OCI-LY7 (cell line): Measurements from ENCODE around the gene NDEL1. TPM values are rescaled to one million over a fixed set of nuclear protein-coding genes. Genes with fewer than 3 reads are reported as not detected.
"Not testable (repeated sequence)": the region's sequence is repeated elsewhere in the genome, so short reads cannot be mapped to it uniquely, and the experiment has no call there.

Source experiments
- BruUV-seq: library from RNA; stranded (reverse); fragments of 400-500 nt; replicated peaks from 2 replicates; lab custom pipeline; 2021; lab: Mats Ljungman, UMichigan
- CTCF ChIA-PET: fragments of 300-600 bp; sonication (Branson Sonifier 250); formaldehyde crosslinking; loops from one replicate; lab custom pipeline; 2022; ENCODE audit warnings: antibody characterized with exemption; ENCODE audit not compliant: unreplicated experiment; lab: Charles Lee
- POLR2A ChIA-PET: fragments of 300-600 bp; sonication (Branson Sonifier 250); formaldehyde crosslinking; loops from one replicate; lab custom pipeline; 2022; ENCODE audit warnings: antibody characterized with exemption; lab: Charles Lee
- DNase-seq: peaks from one replicate; pipeline ENCODE4 v3.0.0-alpha.2; 2015; ENCODE audit warnings: low spot score
- H2AFZ ChIP-seq: fragments of 200-600 bp; sonication (generic), shearing (Covaris generic); 2 replicates; pipeline ENCODE4 v1.6.1; 2014; ENCODE audit warnings: mild to moderate bottlenecking, antibody characterized with exemption, low read length, moderate library complexity
- H3K27ac ChIP-seq: fragments of 200-600 bp; sonication (generic); 2 replicates; pipeline ENCODE4 v1.5.1; 2014; ENCODE audit warnings: mixed run types, low read depth, mild to moderate bottlenecking, moderate library complexity, low read length, inconsistent platforms; ENCODE audit not compliant: poor library complexity, severe bottlenecking
- H3K36me3 ChIP-seq: fragments of 200-600 bp; sonication (generic); 2 replicates; pipeline ENCODE4 v1.6.1; 2014; ENCODE audit warnings: mild to moderate bottlenecking, antibody characterized with exemption, low read length, moderate library complexity, mixed read lengths; ENCODE audit not compliant: insufficient read depth
- H3K4me1 ChIP-seq: fragments of 200-600 bp; sonication (generic); 2 replicates; pipeline ENCODE4 v1.5.1; 2014; ENCODE audit warnings: mild to moderate bottlenecking, low read length; ENCODE audit not compliant: insufficient read depth, poor library complexity, severe bottlenecking
- H3K4me2 ChIP-seq: fragments of 200-600 bp; sonication (generic); 2 replicates; pipeline ENCODE4 v1.6.1; 2014; ENCODE audit warnings: mild to moderate bottlenecking, low read length
- H3K4me3 ChIP-seq: fragments of 200-600 bp; sonication (generic); 2 replicates; pipeline ENCODE4 v1.5.1; 2014; ENCODE audit warnings: mild to moderate bottlenecking, low read depth, low read length; ENCODE audit not compliant: poor library complexity, severe bottlenecking
- H3K79me2 ChIP-seq: fragments of 200-600 bp; sonication (generic); 2 replicates; pipeline ENCODE4 v1.6.1; 2016; ENCODE audit warnings: low read depth, mild to moderate bottlenecking, low read length, moderate library complexity, mixed read lengths; ENCODE audit not compliant: insufficient read depth
- H3K9me2 ChIP-seq: fragments of 200-600 bp; sonication (generic); 2 replicates; pipeline ENCODE4 v1.6.1; 2016; ENCODE audit warnings: mild to moderate bottlenecking, low read length, mixed read lengths; ENCODE audit not compliant: insufficient read depth
- H3K9me3 ChIP-seq: fragments of 200-600 bp; sonication (generic); 2 replicates; pipeline ENCODE4 v1.6.1; 2014; ENCODE audit warnings: mild to moderate bottlenecking, mixed run types, low read length, mixed read lengths
- H4K20me1 ChIP-seq: fragments of 200-600 bp; sonication (generic); 2 replicates; pipeline ENCODE4 v1.6.1; 2014; ENCODE audit warnings: mild to moderate bottlenecking, antibody characterized with exemption, low read length, moderate library complexity, mixed read lengths; ENCODE audit not compliant: insufficient read depth
- EZH2phosphoT487 ChIP-seq: fragments of 200-600 bp; sonication (generic); IDR thresholded peaks from 2 replicates; pipeline ENCODE4 v1.6.1; 2018; ENCODE audit warnings: low read depth, borderline replicate concordance, mild to moderate bottlenecking, mixed run types, antibody characterized with exemption, low read length, moderate library complexity, mixed read lengths
- intact Hi-C: fragments of 100-400 bp; cut with micrococcal nuclease; formaldehyde crosslinking; loops from one replicate; pipeline ENCODE4 v1.10.0; 2022; ENCODE audit not compliant: unreplicated experiment
- total RNA-seq, 2 experiments: library from RNA; depleted of rRNA in 1 of 2; stranded (reverse); fragments of >200 nt in 1 of 2; shearing (Covaris generic) in 1 of 2; gene quantifications; 2 replicates each; pipeline ENCODE4 v1.2.3, GENCODE V29; 2014 to 2022
- TF ChIP-seq, protein P1 (sequence below): fragments of 200-600 bp; sonication (generic); conservative IDR thresholded peaks from 2 replicates; pipeline ENCODE4 v1.5.1; 2014; ENCODE audit warnings: mild to moderate bottlenecking, antibody characterized with exemption, low read length, moderate library complexity, mixed read lengths

NDEL1 gene
- total RNA-seq, 2 experiments from 2014 or later = 37.9 to 65.7 TPM

DNA sequence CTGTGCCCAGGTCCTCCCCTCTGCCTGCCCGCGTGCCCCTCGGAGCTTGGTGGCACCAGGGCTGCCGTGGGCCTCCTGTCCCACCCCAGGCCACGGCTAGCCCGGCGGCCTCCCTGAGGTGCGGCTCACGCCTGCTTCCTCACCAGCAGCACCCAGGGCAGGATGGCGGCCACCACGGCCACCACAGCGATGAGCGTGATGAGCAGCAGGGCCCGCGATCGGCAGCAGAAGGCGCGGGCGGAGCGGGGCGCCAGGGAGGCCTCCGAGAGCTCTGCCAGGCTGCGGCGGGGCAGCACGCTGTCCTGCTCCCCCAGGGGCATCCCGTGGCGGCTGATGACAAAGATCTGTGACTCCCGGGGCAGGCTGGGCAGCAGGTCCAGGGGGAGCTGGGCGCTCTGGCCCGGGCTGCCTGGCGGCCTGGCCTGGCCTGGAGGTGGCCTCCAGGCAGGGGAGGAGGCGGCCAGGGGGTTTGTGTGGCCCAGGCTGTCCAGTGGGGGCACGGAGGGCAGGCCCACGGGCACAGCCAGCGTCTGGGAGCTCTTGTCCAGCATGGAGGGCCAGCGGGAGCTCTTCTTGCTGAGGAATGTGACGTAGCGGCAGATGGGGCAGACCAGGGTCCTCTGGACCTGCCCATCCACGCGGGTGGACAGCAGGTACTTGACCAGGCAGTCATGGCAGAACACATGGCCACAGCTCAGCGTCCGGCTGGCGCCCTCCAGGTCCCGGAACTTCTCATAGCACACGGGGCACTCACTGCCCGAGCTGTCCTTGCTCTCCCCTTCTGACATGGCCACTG lies 42.8 kb upstream of the NDEL1 start:
- peak overlapping the region; percentile 33; the same call in 1 of the 2 replicates for H3K4me2 ChIP-seq
- H3K4me1 ChIP-seq = peaks cover 12% of the 10 kb centered on the region
- H3K9me2 ChIP-seq = no peaks in the 10 kb centered on the region
- ChIA-PET CTCF (no interaction called here), POLR2A (interaction anchor here (0.6 kb wide), 1 partner anchor 509 kb away, joined by 3 read pairs; no protein-coding TSS in a partner anchor)
- BruUV-seq = no TSS peak
- no peak overlapping the region for H3K4me3 ChIP-seq
- no peaks in the 10 kb centered on the region for H3K9me3 ChIP-seq
- TF ChIP-seq, protein P1, sequence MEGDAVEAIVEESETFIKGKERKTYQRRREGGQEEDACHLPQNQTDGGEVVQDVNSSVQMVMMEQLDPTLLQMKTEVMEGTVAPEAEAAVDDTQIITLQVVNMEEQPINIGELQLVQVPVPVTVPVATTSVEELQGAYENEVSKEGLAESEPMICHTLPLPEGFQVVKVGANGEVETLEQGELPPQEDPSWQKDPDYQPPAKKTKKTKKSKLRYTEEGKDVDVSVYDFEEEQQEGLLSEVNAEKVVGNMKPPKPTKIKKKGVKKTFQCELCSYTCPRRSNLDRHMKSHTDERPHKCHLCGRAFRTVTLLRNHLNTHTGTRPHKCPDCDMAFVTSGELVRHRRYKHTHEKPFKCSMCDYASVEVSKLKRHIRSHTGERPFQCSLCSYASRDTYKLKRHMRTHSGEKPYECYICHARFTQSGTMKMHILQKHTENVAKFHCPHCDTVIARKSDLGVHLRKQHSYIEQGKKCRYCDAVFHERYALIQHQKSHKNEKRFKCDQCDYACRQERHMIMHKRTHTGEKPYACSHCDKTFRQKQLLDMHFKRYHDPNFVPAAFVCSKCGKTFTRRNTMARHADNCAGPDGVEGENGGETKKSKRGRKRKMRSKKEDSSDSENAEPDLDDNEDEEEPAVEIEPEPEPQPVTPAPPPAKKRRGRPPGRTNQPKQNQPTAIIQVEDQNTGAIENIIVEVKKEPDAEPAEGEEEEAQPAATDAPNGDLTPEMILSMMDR = no peak
- no peak for TF ChIP-seq EZH2phosphoT487
- DNase-seq = no peak
- intact Hi-C loops = no loop called here
- H4K20me1 ChIP-seq = no peaks in the 10 kb centered on the region
- no peaks in the 10 kb centered on the region for H3K36me3 ChIP-seq
- H3K27ac ChIP-seq = no peak overlapping the region
- peak overlapping the region; percentile 58 for H2AFZ ChIP-seq
- H3K79me2 ChIP-seq = no peaks in the 10 kb centered on the region

DNA sequence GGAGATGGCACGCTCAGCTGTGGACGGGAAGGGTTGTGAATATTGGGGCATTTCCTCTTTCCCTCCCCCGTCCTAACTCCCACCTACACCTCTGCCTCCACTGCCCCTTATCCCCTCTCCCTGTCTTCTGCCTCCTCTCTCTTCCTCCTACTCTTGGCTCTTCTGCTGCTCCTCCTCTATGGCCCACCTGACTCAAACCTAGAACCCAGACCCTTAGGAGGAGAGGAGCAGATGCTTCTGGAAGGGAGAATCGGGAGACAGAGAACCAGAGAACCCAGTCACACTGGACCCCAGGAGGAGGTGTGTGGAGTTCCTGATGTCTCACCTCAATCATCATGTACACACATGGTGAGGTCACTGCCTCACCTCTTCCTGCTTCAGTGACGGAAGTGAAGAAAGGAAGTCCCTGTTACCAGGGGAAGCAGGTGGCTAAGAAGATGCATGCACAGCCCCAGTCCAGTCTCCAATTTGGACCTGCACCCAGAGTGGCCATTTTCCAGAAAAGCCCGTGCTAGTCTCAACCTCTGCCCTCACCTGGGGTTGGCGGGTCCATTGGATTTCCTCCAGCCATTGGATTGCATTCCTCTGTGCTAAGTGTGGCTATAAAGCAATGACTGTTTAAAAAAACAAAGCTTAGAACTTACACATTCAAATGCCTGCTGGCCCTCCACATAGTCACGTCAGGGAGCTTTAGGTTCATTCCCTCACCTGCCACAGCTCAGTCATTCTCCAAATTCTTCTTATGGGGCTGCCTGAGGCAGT lies 42.0 kb upstream of the NDEL1 start:
- Histone ChIP-seq H3K9me3 (no peaks in the 10 kb centered on the region), H3K36me3 (no peaks in the 10 kb centered on the region), H4K20me1 (no peaks in the 10 kb centered on the region), H3K4me3 (no peak overlapping the region), H3K4me1 (peaks cover 12% of the 10 kb centered on the region), H3K27ac (no peak overlapping the region), H2AFZ (peak overlapping the region; percentile 58), H3K9me2 (no peaks in the 10 kb centered on the region), H3K4me2 (peak overlapping the region; percentile 33), H3K79me2 (no peaks in the 10 kb centered on the region)
- BruUV-seq = no TSS peak
- DNase-seq = peak; percentile 71
- CTCF ChIA-PET = no interaction called here
- POLR2A ChIA-PET = interaction anchor here (0.6 to 2.2 kb wide), 4 partner anchors 10 to 508 kb away, joined by 3 to 5 read pairs (median 4); no protein-coding TSS in a partner anchor
- no peak for TF ChIP-seq EZH2phosphoT487
- TF ChIP-seq, protein P1 = no peak
- intact Hi-C loops = no loop called here

DNA sequence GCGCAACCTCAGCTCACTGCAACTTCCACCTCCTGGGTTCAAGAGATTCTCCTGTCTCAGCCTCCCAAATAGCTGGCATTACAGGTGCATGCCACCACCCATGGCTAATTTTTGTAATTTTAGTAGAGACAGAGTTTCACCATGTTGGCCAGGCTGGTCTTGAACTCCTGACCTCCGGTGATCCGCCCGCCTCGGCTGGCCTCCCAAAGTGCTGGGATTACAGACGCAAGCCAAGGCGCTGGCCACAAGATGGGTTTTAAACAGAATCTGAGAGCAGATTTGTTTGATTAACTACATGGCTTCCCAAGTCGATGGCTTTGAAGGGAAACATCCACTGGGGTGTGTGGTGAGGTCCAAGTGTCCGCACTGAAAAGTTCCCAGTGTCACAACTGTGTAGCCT lies 41.2 kb upstream of the NDEL1 start:
- H3K4me2 ChIP-seq, H4K20me1 ChIP-seq, H3K4me3 ChIP-seq, H3K9me2 ChIP-seq, H3K36me3 ChIP-seq, H3K79me2 ChIP-seq, H2AFZ ChIP-seq, H3K27ac ChIP-seq, DNase-seq, CTCF ChIA-PET, H3K9me3 ChIP-seq, BruUV-seq, intact Hi-C loops: not testable (repeated sequence)
- POLR2A ChIA-PET = interaction anchor here (0.5 to 2.2 kb wide), 4 partner anchors 11 to 66 kb away, joined by 3 to 5 read pairs (median 4); no protein-coding TSS in a partner anchor
- peaks cover 12% of the 10 kb centered on the region for H3K4me1 ChIP-seq
